Ishikawa (cell line): ENCODE data around the gene DLX4.

ENCODE experiments used
- ZBTB7A ChIP-seq: IDR thresholded peaks from 2 replicates; pipeline ENCODE4 v1.6.1; 2012; ENCODE audit warnings: low read depth
- TF ChIP-seq, protein P1 (sequence below): IDR thresholded peaks from 2 replicates; pipeline ENCODE4 v1.6.1; 2012; ENCODE audit warnings: low read depth, mild to moderate bottlenecking

DNA sequence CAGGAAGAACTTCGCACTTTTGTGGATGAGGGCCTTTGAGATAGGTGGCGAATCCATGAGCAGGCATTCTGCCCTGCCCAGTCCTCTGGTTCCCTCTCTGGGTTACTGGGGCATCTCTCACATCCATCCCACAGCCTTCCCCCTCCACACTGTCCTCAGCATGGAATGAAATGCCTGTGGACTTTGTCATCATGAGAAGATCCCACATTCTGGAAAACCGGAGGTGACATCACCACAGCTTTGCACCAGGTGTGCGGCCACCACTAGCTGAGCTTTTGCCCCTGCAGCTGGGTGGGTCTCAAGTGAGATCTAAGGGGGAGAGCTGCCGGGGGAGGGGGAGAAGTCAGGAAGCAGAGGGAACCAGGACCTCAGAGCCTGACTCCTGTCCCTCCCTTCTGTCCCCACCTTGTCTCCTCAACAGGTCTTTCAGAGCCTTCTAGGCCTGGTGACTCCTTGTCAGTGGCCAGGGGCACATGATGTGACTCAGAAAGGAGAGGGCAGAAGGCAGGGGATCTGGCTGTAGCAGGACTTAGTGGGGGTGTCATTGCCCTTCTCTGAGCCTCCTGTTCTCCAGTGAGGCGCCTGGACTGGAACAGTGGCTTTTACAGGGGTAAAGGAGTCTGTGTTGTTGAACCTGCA lies 40.0 kb upstream of the DLX4 start:
- TF ChIP-seq ZBTB7A, result no peak
- TF ChIP-seq, protein P1, sequence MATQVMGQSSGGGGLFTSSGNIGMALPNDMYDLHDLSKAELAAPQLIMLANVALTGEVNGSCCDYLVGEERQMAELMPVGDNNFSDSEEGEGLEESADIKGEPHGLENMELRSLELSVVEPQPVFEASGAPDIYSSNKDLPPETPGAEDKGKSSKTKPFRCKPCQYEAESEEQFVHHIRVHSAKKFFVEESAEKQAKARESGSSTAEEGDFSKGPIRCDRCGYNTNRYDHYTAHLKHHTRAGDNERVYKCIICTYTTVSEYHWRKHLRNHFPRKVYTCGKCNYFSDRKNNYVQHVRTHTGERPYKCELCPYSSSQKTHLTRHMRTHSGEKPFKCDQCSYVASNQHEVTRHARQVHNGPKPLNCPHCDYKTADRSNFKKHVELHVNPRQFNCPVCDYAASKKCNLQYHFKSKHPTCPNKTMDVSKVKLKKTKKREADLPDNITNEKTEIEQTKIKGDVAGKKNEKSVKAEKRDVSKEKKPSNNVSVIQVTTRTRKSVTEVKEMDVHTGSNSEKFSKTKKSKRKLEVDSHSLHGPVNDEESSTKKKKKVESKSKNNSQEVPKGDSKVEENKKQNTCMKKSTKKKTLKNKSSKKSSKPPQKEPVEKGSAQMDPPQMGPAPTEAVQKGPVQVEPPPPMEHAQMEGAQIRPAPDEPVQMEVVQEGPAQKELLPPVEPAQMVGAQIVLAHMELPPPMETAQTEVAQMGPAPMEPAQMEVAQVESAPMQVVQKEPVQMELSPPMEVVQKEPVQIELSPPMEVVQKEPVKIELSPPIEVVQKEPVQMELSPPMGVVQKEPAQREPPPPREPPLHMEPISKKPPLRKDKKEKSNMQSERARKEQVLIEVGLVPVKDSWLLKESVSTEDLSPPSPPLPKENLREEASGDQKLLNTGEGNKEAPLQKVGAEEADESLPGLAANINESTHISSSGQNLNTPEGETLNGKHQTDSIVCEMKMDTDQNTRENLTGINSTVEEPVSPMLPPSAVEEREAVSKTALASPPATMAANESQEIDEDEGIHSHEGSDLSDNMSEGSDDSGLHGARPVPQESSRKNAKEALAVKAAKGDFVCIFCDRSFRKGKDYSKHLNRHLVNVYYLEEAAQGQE, result no peak
